ENCODE measurements around the gene CCR6. TPM values are rescaled to one million over a fixed set of nuclear protein-coding genes. Genes with fewer than 3 reads are reported as not detected.

CCR6 gene
- polyA plus RNA-seq, 1 experiment, result not detected

GRCh38 chr6:167130008-167130677 is 7.2 kb downstream of the CCR6 start:
- ChIA-PET POLR2A (no interaction called here), CTCF (no interaction called here)
- TF ChIP-seq CTCF (IDR thresholded peaks at IDR 0.05; ENCODE audit: low read depth, low read length), result no peak
- no peak overlapping the region for H3K4me3 ChIP-seq (ENCODE audit: low read depth, low read length)
- no peaks in the 10 kb centered on the region for H3K27me3 ChIP-seq (ENCODE audit: control insufficient read depth, insufficient read depth, low read length)
- peaks cover 19% of the 10 kb centered on the region for H3K9me3 ChIP-seq (ENCODE audit: control insufficient read depth, insufficient read depth, low read length)
- no peak overlapping the region for H3K27ac ChIP-seq (ENCODE audit: low read depth, low read length)
- no peak for DNase-seq (ENCODE audit: low read depth, low spot score)

- Histone ChIP-seq H3K9me3 (ENCODE audit: control insufficient read depth, insufficient read depth, low read length) (peaks cover 19% of the 10 kb centered on the region), H3K27me3 (ENCODE audit: control insufficient read depth, insufficient read depth, low read length) (no peaks in the 10 kb centered on the region), H3K27ac (ENCODE audit: low read depth, low read length) (no peak overlapping the region), H3K4me3 (ENCODE audit: low read depth, low read length) (no peak overlapping the region)
- CTCF ChIA-PET, result no interaction called here
- POLR2A ChIA-PET, result no interaction called here
- TF ChIP-seq CTCF (IDR thresholded peaks at IDR 0.05; ENCODE audit: low read depth, low read length), result no peak
- DNase-seq (ENCODE audit: low read depth, low spot score), result no peak
Measured at GRCh38 chr6:167130712-167131684, 8.1 kb downstream of the CCR6 start.

- H3K9me3 ChIP-seq (ENCODE audit: control insufficient read depth, insufficient read depth, low read length), result peaks cover 19% of the 10 kb centered on the region
- POLR2A ChIA-PET, result no interaction called here
Measured at GRCh38 chr6:167134448-167135328, 11.8 kb downstream of the CCR6 start.

GRCh38 chr6:167136376-167136775 is 13.5 kb downstream of the CCR6 start:
- no peak overlapping the region for H3K27ac ChIP-seq (ENCODE audit: low read depth, low read length)
- no peaks in the 10 kb centered on the region for H3K27me3 ChIP-seq (ENCODE audit: control insufficient read depth, insufficient read depth, low read length)
- H3K4me3 ChIP-seq (ENCODE audit: low read depth, low read length), result no peak overlapping the region
- CTCF ChIA-PET, result no interaction called here
- POLR2A ChIA-PET, result no interaction called here
- H3K9me3 ChIP-seq (ENCODE audit: control insufficient read depth, insufficient read depth, low read length), result peaks cover 13% of the 10 kb centered on the region
- TF ChIP-seq CTCF (IDR thresholded peaks at IDR 0.05; ENCODE audit: low read depth, low read length), result no peak
- DNase-seq (ENCODE audit: low read depth, low spot score), result no peak

More at GRCh38 chr6:167134448-167135328, 11.8 kb downstream of the CCR6 start:
- no peaks in the 10 kb centered on the region for H3K27me3 ChIP-seq (ENCODE audit: control insufficient read depth, insufficient read depth, low read length)
- no peak overlapping the region for H3K27ac ChIP-seq (ENCODE audit: low read depth, low read length)
- no peak for DNase-seq (ENCODE audit: low read depth, low spot score)
- CTCF ChIA-PET, result no interaction called here
- no peak overlapping the region for H3K4me3 ChIP-seq (ENCODE audit: low read depth, low read length)
- no peak for TF ChIP-seq CTCF (IDR thresholded peaks at IDR 0.05; ENCODE audit: low read depth, low read length)

All from AG04450 (cell line).